K562 (cell line): ENCODE measurements around the gene MTOR. TPM values are rescaled to one million over a fixed set of nuclear protein-coding genes. Genes with fewer than 3 reads are reported as not detected.
A peak's percentile ranks its signal among the peaks of the same experiment; 100 is the strongest.

Experiments used
- ATAC-seq: fragments of 200-7000 bp; cut with Tn5 transposase; 3 replicates; pipeline ENCODE4 v1.9.1; 2020; ENCODE audit warnings: moderate library complexity
- BruUV-seq: library from RNA; stranded (reverse); fragments of 400-500 nt; replicated peaks from 2 replicates; lab custom pipeline; 2021; lab: Mats Ljungman, UMichigan
- CTCF ChIA-PET: fragments of 300-600 bp; formaldehyde crosslinking; extraction: SDS; loops from one replicate; lab custom pipeline; 2021; ENCODE audit warnings: low intra/inter-chr PET ratio; lab: Yijun Ruan, JAX
- POLR2A ChIA-PET: fragments of 300-600, 350-650 bp; sonication (Branson Sonifier 250); formaldehyde crosslinking; extraction: SDS; loops from one replicate; lab custom pipeline; 2021; ENCODE audit warnings: antibody characterized with exemption, inconsistent platforms; lab: Yijun Ruan, JAX
- DNase-seq, 4 experiments: peaks; one replicate each; pipeline versions ENCODE4 v3.0.0 to v3.0.0-alpha.2; 2011 to 2018; ENCODE audit warnings: low spot score in 3 of 4, mixed read lengths in 3 of 4; ENCODE audit errors: extremely low read depth in 1 of 4
- FAIRE-seq: peaks from 2 replicates; lab custom pipeline; 2011; peaks lifted over from hg19 to GRCh38; lab: Jason Lieb, UNC
- H2AFZ ChIP-seq: 2 replicates; pipeline ENCODE4 v1.6.0; 2011; ENCODE audit warnings: low read depth, low read length, control low read depth, inconsistent platforms
- H3K27ac ChIP-seq: fragments of 200-600 bp; 3 replicates; pipeline ENCODE4 v1.8.0; 2011; ENCODE audit warnings: low read depth, mild to moderate bottlenecking, control low read depth, inconsistent platforms, low read length, moderate library complexity, mixed read lengths; ENCODE audit errors: extremely low read depth
- H3K27me3 ChIP-seq, 2 experiments: fragments of 300-600 bp in 1 of 2; 2 replicates in 1 of 2; 3 replicates in 1 of 2; pipeline versions ENCODE4 v1.6.0 to v1.8.0; 2011; ENCODE audit warnings: inconsistent platforms in 2 of 2, low read length in 2 of 2, mild to moderate bottlenecking in 1 of 2, mixed read lengths in 1 of 2, moderate library complexity in 1 of 2; ENCODE audit not compliant: control insufficient read depth in 2 of 2, insufficient read depth in 2 of 2
- H3K36me3 ChIP-seq: fragments of 300-600 bp; 3 replicates; pipeline ENCODE4 v1.8.0; 2011; ENCODE audit warnings: mild to moderate bottlenecking, low read length, inconsistent platforms; ENCODE audit not compliant: control insufficient read depth, insufficient read depth
- H3K4me1 ChIP-seq, 2 experiments: fragments of 200-600 bp in 1 of 2; replicated peaks in 1 of 2; 2 replicates in 1 of 2; 3 replicates in 1 of 2; pipeline versions ENCODE4 v1.5.1 to v1.8.0; 2011; ENCODE audit warnings: inconsistent platforms in 2 of 2, low read length in 2 of 2, mild to moderate bottlenecking in 1 of 2, mixed read lengths in 1 of 2, moderate library complexity in 1 of 2; ENCODE audit not compliant: control insufficient read depth in 2 of 2, insufficient read depth in 2 of 2
- H3K4me2 ChIP-seq: 2 replicates; pipeline ENCODE4 v1.6.1; 2011; ENCODE audit warnings: low read length, control low read depth, inconsistent platforms, mixed read lengths; ENCODE audit not compliant: insufficient read depth
- H3K4me3 ChIP-seq: fragments of 200-600 bp; sonication (generic), shearing (Covaris generic); 2 replicates; pipeline ENCODE4 v1.5.1; 2016; ENCODE audit warnings: control low read depth, inconsistent platforms
- H3K79me2 ChIP-seq: fragments of 200-600 bp; 3 replicates; pipeline ENCODE4 v1.8.0; 2011; ENCODE audit warnings: low read length, inconsistent platforms; ENCODE audit not compliant: control insufficient read depth, insufficient read depth
- H3K9ac ChIP-seq, 2 experiments: 2 replicates each; pipeline versions ENCODE4 v1.6.0 to v1.6.1; 2011; ENCODE audit warnings: low read depth in 2 of 2, low read length in 2 of 2, control low read depth in 1 of 2, inconsistent platforms in 1 of 2, mild to moderate bottlenecking in 1 of 2, mixed read lengths in 1 of 2; ENCODE audit not compliant: insufficient read depth in 1 of 2
- H3K9me1 ChIP-seq: one replicate; pipeline ENCODE4 v1.6.0; 2011; ENCODE audit warnings: inconsistent platforms, mild to moderate bottlenecking, low read length, moderate library complexity; ENCODE audit not compliant: control insufficient read depth, insufficient read depth
- H3K9me3 ChIP-seq: replicated peaks from 2 replicates; pipeline ENCODE4 v1.5.1; 2011; ENCODE audit warnings: low read depth, low read length, inconsistent platforms; ENCODE audit not compliant: control insufficient read depth, insufficient read depth
- H4K20me1 ChIP-seq: replicated peaks from 2 replicates; pipeline ENCODE4 v1.6.1; 2011; ENCODE audit warnings: low read length, inconsistent platforms, mixed read lengths; ENCODE audit not compliant: control insufficient read depth, insufficient read depth
- NFE2L1 ChIP-seq: fragments of 450-650 bp; IDR thresholded peaks from 2 replicates; pipeline ENCODE4 v1.6.1; 2016; ENCODE audit warnings: missing genetic modification characterization, low read depth, mild to moderate bottlenecking, missing compliant biosample characterization, moderate library complexity, borderline replicate concordance
- POLR3G ChIP-seq: IDR thresholded peaks from 2 replicates; pipeline ENCODE4 v1.6.1; 2011; ENCODE audit not compliant: insufficient read length, insufficient replicate concordance; ENCODE audit errors: extremely low read depth
- RBFOX2 ChIP-seq: fragments of 200-400 bp; formaldehyde crosslinking; IDR thresholded peaks from 2 replicates; pipeline ENCODE4 v1.6.1; 2017; ENCODE audit warnings: low read depth, mild to moderate bottlenecking, low read length, moderate library complexity
- RBM15 ChIP-seq: fragments of 200-400 bp; formaldehyde crosslinking; IDR thresholded peaks from 2 replicates; pipeline ENCODE4 v1.6.1; 2018; ENCODE audit warnings: mild to moderate bottlenecking, low read length, moderate library complexity; ENCODE audit not compliant: insufficient read depth
- ZEB2 ChIP-seq: fragments of 450-650 bp; IDR thresholded peaks from 2 replicates; pipeline ENCODE4 v1.6.1; 2016
- ZNF263 ChIP-seq: sonication (generic); formaldehyde crosslinking; IDR thresholded peaks from 2 replicates; pipeline ENCODE4 v1.8.0; 2022; ENCODE audit warnings: mild to moderate bottlenecking, missing genetic modification reagents, borderline replicate concordance
- ZNF41 ChIP-seq: fragments of 250-450 bp; sonication (Bioruptor Pico); conservative IDR thresholded peaks from 2 replicates; pipeline ENCODE4 v1.4.0; 2020; ENCODE audit warnings: mild to moderate bottlenecking
- ZNF644 ChIP-seq: fragments of 200-800 bp; sonication (Bioruptor generic); IDR thresholded peaks from 2 replicates; pipeline ENCODE4 v1.6.1; 2016; ENCODE audit warnings: low read depth, missing genetic modification characterization, missing compliant biosample characterization
- WGBS: fragments of 100-300 bp; shearing (Covaris generic); methylation state at CpG from one replicate; pipeline ENCODE4 v1.1.6; 2016; ENCODE audit warnings: low coverage, mixed read lengths; ENCODE audit not compliant: insufficient coverage; ENCODE audit errors: missing lambda C conversion rate; 5-methylcytosine and 5-hydroxymethylcytosine counted together
- in situ Hi-C: fragments of 300-500 bp; cut with MboI; formaldehyde crosslinking; loops from 4 replicates; pipeline ENCODE4 v1.15.0; 2018; ENCODE audit warnings: inconsistent platforms, mixed read lengths
- intact Hi-C: fragments of 100-400 bp; cut with micrococcal nuclease; formaldehyde crosslinking; loops from 2 replicates; pipeline ENCODE4 v1.14.2; 2022
- polyA plus RNA-seq, 8 experiments: library from polyadenylated mRNA; depleted of rRNA in 4 of 8; stranded (reverse) in 5 of 8; unstranded in 3 of 8; fragments of >200 nt; fragmentation: Nextera tagmentation in 2 of 8; fragmentation: Illumina TruSeq in 1 of 8; extraction: Ambion mirVana in 2 of 8; extraction: Trizol in 1 of 8; gene quantifications; 2 replicates each; pipeline versions ENCODE4 v1.2.1 to v1.2.3, GENCODE V29; 2011 to 2014; ENCODE audit warnings: inconsistent platforms in 1 of 8, missing spikeins in 1 of 8
- total RNA-seq, 7 experiments: library from RNA; depleted of rRNA in 6 of 7; stranded (reverse); fragments of >200 nt in 6 of 7; fragmentation: Illumina TruSeq in 2 of 7; extraction: Trizol in 2 of 7; gene quantifications; 2 replicates each; pipeline versions ENCODE4 v1.2.1 to v1.2.3, GENCODE V29; 2011 to 2021; ENCODE audit warnings: low replicate concordance in 1 of 7
- TF ChIP-seq, protein P1 (sequence below): fragments of 250-450 bp; sonication (Bioruptor Pico); IDR thresholded peaks from 2 replicates; pipeline ENCODE4 v1.5.1; 2021; ENCODE audit warnings: mild to moderate bottlenecking

The MTOR gene
- total and polyA plus RNA-seq, 9 of the 15 experiments (the other 6 are each of a cell fraction or from before 2014, with no cell fraction given), result 11.4 to 71.4 (median 52.2) TPM

DNA sequence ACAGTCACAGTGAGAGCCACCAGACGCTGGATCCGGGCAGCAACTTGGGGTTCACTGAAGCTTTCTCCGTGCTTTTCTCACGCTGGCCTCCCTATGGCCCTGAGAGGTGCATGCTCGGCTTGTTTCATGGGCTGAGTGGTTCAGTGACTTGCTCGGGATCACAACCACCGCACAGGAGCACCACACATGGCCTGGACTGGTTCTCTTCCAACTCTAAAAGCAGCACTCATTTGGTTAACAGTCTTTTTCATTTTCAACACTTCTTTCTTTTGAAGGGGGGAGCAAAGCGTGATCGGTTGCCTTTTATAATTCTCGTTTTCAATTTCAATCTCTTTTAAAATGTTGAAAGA is 36.8 kb upstream of the MTOR start:
- WGBS, result 19% methylated on average over 10 of the region's 10 CpGs

GRCh38 chr1:11298390-11299224 is 36.3 kb upstream of the MTOR start:
- POLR2A ChIA-PET, result interaction anchor here (0.9 kb wide), 1 partner anchor 7 kb away, joined by 3 read pairs; no protein-coding TSS in a partner anchor
- TF ChIP-seq POLR3G (no peak), ZNF41 (CRISPR knock-in tag) (no peak), NFE2L1 (no peak), ZEB2 (no peak)
- TF ChIP-seq, protein P1, sequence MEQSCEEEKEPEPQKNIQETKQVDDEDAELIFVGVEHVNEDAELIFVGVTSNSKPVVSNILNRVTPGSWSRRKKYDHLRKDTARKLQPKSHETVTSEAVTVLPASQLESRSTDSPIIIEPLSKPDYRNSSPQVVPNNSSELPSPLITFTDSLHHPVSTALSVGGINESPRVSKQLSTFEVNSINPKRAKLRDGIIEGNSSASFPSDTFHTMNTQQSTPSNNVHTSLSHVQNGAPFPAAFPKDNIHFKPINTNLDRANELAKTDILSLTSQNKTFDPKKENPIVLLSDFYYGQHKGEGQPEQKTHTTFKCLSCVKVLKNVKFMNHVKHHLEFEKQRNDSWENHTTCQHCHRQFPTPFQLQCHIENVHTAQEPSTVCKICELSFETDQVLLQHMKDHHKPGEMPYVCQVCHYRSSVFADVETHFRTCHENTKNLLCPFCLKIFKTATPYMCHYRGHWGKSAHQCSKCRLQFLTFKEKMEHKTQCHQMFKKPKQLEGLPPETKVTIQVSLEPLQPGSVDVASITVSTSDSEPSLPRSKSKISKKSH, result no peak

More for the DNA sequence above, 36.8 kb upstream of the MTOR start:
- TF ChIP-seq ZNF644 (no peak), RBFOX2 (no peak), ZNF263 (CRISPR knock-in tag) (peak; percentile 16; the same call in 1 of the 2 replicates), RBM15 (no peak)
- Histone ChIP-seq H3K79me2 (no peaks in the 10 kb centered on the region), H2AFZ (no peak overlapping the region), H4K20me1 (no peaks in the 10 kb centered on the region), H3K9me1 (no peaks in the 10 kb centered on the region), H3K4me1 (no peaks in the 10 kb centered on the region; a peak in 1 of 5 replicates), H3K9me3 (no peaks in the 10 kb centered on the region), H3K4me3 (no peak overlapping the region), H3K9ac (peak overlapping the region in 1 of 2 experiments; percentile 68; a peak in 2 of 4 replicates), H3K4me2 (no peak overlapping the region), H3K27ac (no peak overlapping the region), H3K27me3 (peaks cover 3 to 11% of the 10 kb centered on the region in 2 experiments; a peak in 2 of 5 replicates), H3K36me3 (peaks cover 15% of the 10 kb centered on the region; the same call in 2 of the 3 replicates)
- no TSS peak for BruUV-seq
- FAIRE-seq (no peak), ATAC-seq (peak; percentile 55), DNase-seq (no peak)
- CTCF ChIA-PET, result no interaction called here
- in situ Hi-C loops, result no loop called here
- intact Hi-C loops, result no loop called here
- POLR2A ChIA-PET, result interaction anchor here (0.9 kb wide), 2 partner anchors 8 to 27 kb away, joined by 3 read pairs; no protein-coding TSS in a partner anchor

More at GRCh38 chr1:11298390-11299224, 36.3 kb upstream of the MTOR start:
- no peaks in the 10 kb centered on the region for H3K9me1 ChIP-seq
- H3K27ac ChIP-seq, result no peak overlapping the region
- intact Hi-C loops (no loop called here), in situ Hi-C loops (no loop called here)
- ATAC-seq (peak; percentile 35), FAIRE-seq (no peak), DNase-seq (no peak)
- H3K4me3 ChIP-seq, result no peak overlapping the region
- H3K4me2 ChIP-seq, result no peak overlapping the region
- H3K79me2 ChIP-seq, result no peaks in the 10 kb centered on the region
- H3K9ac ChIP-seq, result peak overlapping the region in 1 of 2 experiments; percentile 68; a peak in 2 of 4 replicates
- H3K9me3 ChIP-seq, result no peaks in the 10 kb centered on the region
- CTCF ChIA-PET, result interaction anchor here (0.6 kb wide), 1 partner anchor 266 kb away, joined by 3 read pairs; no protein-coding TSS in a partner anchor
- peaks cover 0 to 6% of the 10 kb centered on the region in 2 experiments; a peak in 2 of 5 replicates for H3K27me3 ChIP-seq
- no TSS peak for BruUV-seq
- no peaks in the 10 kb centered on the region; a peak in 1 of 5 replicates for H3K4me1 ChIP-seq
- 39% methylated on average over 12 of the region's 12 CpGs for WGBS
- no peak overlapping the region for H2AFZ ChIP-seq
- no peaks in the 10 kb centered on the region for H4K20me1 ChIP-seq
- peaks cover 15% of the 10 kb centered on the region; the same call in 2 of the 3 replicates for H3K36me3 ChIP-seq
